Uterus (tissue), 2 donors: ENCODE data around the gene KDM6B.

Source experiments
- CTCF ChIP-seq, 4 experiments: fragments of 200-600 bp in 2 of 4; fragments of 450-650 bp in 2 of 4; sonication (generic) in 2 of 4; IDR thresholded peaks; one replicate each; pipeline ENCODE4 v1.5.1; 2016 to 2019; ENCODE audit warnings: antibody characterized with exemption in 4 of 4, mild to moderate bottlenecking in 2 of 4, moderate library complexity in 1 of 4
- POLR2A ChIP-seq, 2 donors: fragments of 450-650 bp; IDR thresholded peaks; one replicate each; pipeline ENCODE4 v1.6.1; 2016; ENCODE audit warnings: antibody characterized with exemption in 2 of 2, mild to moderate bottlenecking in 1 of 2, moderate library complexity in 1 of 2

- TF ChIP-seq POLR2A (IDR thresholded peaks at IDR 0.05) (no peak), CTCF (IDR thresholded peaks at IDR 0.05) (no peak)
Observed at GRCh38 chr17:7846063-7846735, 12.2 kb downstream of the KDM6B start.
